A673 (cell line): ENCODE data around the gene SUSD1. TPM values are rescaled to one million over a fixed set of nuclear protein-coding genes. Genes with fewer than 3 reads are reported as not detected.

Source experiments
- BruUV-seq: library from RNA; stranded (reverse); fragments of 400-500 nt; replicated peaks from 2 replicates; lab custom pipeline; 2021; lab: Mats Ljungman, UMichigan
- CTCF ChIA-PET: fragments of 300-600 bp; sonication (Branson Sonifier 250); formaldehyde crosslinking; loops from one replicate; lab custom pipeline; 2022; ENCODE audit warnings: antibody characterized with exemption; lab: Charles Lee
- POLR2A ChIA-PET: fragments of 300-600 bp; sonication (Branson Sonifier 250); formaldehyde crosslinking; loops from one replicate; lab custom pipeline; 2022; ENCODE audit warnings: antibody characterized with exemption; ENCODE audit not compliant: low non-redundant PET; lab: Charles Lee
- DNase-seq: peaks from one replicate; pipeline ENCODE4 v3.0.0-alpha.2; 2015; ENCODE audit warnings: low spot score
- H3K27ac ChIP-seq: fragments of 200-600 bp; sonication (generic); 2 replicates; pipeline ENCODE4 v1.5.1; 2016; ENCODE audit warnings: mixed run types, low read depth, mild to moderate bottlenecking, mixed read lengths, antibody characterized with exemption, low read length; ENCODE audit not compliant: poor library complexity, severe bottlenecking
- H3K27me3 ChIP-seq: fragments of 200-600 bp; sonication (generic); replicated peaks from 2 replicates; pipeline ENCODE4 v1.6.1; 2017; ENCODE audit warnings: mixed run types, low read depth, mild to moderate bottlenecking, mixed read lengths, antibody characterized with exemption, low read length; ENCODE audit not compliant: insufficient read depth, poor library complexity
- H3K36me3 ChIP-seq: fragments of 200-600 bp; sonication (generic); 2 replicates; pipeline ENCODE4 v1.6.1; 2016; ENCODE audit warnings: mixed run types, mild to moderate bottlenecking, mixed read lengths, antibody characterized with exemption, low read length; ENCODE audit not compliant: insufficient read depth, poor library complexity, severe bottlenecking
- H3K4me1 ChIP-seq: fragments of 200-600 bp; sonication (generic); 2 replicates; pipeline ENCODE4 v1.6.1; 2017; ENCODE audit warnings: mixed run types, mild to moderate bottlenecking, mixed read lengths, antibody characterized with exemption, low read length; ENCODE audit not compliant: insufficient read depth, poor library complexity, severe bottlenecking
- H3K4me3 ChIP-seq: fragments of 200-600 bp; sonication (generic); 2 replicates; pipeline ENCODE4 v1.5.1; 2016; ENCODE audit warnings: low read depth, mixed run types, mild to moderate bottlenecking, mixed read lengths, low read length; ENCODE audit not compliant: poor library complexity, severe bottlenecking
- H3K9me3 ChIP-seq: fragments of 200-600 bp; sonication (generic); 2 replicates; pipeline ENCODE4 v1.6.1; 2016; ENCODE audit warnings: mixed run types, low read depth, mild to moderate bottlenecking, mixed read lengths, antibody characterized with exemption, low read length; ENCODE audit not compliant: poor library complexity, severe bottlenecking
- EZH2 ChIP-seq: fragments of 200-600 bp; sonication (generic); IDR thresholded peaks from 2 replicates; pipeline ENCODE4 v1.6.1; 2017; ENCODE audit warnings: borderline replicate concordance, low read depth, mild to moderate bottlenecking, mixed read lengths, antibody characterized with exemption, low read length; ENCODE audit not compliant: poor library complexity, severe bottlenecking
- intact Hi-C: fragments of 100-400 bp; cut with micrococcal nuclease; formaldehyde crosslinking; loops from one replicate; pipeline ENCODE4 v1.10.0; 2022; ENCODE audit not compliant: unreplicated experiment
- total RNA-seq: library from RNA; stranded (reverse); gene quantifications from 2 replicates; pipeline ENCODE4 v1.2.3, GENCODE V29; 2021
- TF ChIP-seq, protein P1 (sequence below): fragments of 300-800, 200-600 bp; sonication (generic); conservative IDR thresholded peaks from 2 replicates; pipeline ENCODE4 v1.5.1; 2017; ENCODE audit warnings: low read depth, mild to moderate bottlenecking, antibody characterized with exemption, low read length, moderate library complexity, mixed read lengths

The SUSD1 gene
- total RNA-seq, 1 experiment from 2014 or later, result 14.9 TPM

DNA sequence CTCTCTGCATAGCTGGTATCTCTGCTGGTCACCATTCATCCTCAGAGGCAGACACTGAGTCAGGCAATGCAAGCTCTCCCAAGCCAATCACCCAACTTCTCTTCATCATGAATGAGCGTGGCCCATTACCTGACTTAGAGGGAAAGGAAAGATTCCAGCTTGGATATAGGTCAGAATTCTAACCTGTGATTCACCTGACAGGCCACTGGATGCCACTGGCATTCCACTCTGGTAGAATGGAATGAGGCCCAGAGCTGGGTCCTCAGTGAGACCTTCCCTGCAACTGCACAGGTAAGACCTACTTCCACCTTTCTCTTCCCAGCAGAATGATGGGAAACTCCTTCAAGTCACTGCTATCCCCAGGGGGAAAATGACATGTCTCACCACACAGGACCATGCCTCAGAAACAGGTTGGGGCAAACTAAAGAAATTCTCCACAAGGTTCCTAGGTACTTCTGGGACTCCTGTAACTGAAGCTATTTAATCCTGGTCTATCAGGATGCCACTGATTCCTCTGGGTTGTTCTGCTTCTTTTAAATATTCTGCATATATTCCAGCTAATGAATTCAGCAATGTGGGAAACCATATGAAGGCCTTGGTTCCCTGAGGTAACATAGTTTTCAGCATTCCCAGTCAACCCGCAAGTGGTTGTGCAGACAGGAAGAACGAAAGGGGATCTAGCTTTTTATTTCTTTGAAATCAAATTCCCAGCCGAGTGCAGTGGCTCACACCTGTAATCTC, 62.0 kb downstream of the SUSD1 start:
- ChIA-PET CTCF (interaction anchor here (0.5 to 1.4 kb wide), 4 partner anchors 15 to 221 kb away, joined by 3 to 17 read pairs (median 8); no protein-coding TSS in a partner anchor), POLR2A (no interaction called here)
- no peaks in the 10 kb centered on the region for H3K9me3 ChIP-seq
- H3K4me3 ChIP-seq, result no peak overlapping the region
- no TSS peak for BruUV-seq
- DNase-seq, result peak; percentile 30
- intact Hi-C loops, result loop anchor here (5.0 kb wide), 1 partner anchor 219 kb away; the partner anchor contains the start of gene PTBP3
- H3K4me1 ChIP-seq, result no peaks in the 10 kb centered on the region
- H3K36me3 ChIP-seq, result no peaks in the 10 kb centered on the region
- H3K27ac ChIP-seq, result no peak overlapping the region
- H3K27me3 ChIP-seq, result no peaks in the 10 kb centered on the region
- no peak for TF ChIP-seq EZH2
- TF ChIP-seq, protein P1, sequence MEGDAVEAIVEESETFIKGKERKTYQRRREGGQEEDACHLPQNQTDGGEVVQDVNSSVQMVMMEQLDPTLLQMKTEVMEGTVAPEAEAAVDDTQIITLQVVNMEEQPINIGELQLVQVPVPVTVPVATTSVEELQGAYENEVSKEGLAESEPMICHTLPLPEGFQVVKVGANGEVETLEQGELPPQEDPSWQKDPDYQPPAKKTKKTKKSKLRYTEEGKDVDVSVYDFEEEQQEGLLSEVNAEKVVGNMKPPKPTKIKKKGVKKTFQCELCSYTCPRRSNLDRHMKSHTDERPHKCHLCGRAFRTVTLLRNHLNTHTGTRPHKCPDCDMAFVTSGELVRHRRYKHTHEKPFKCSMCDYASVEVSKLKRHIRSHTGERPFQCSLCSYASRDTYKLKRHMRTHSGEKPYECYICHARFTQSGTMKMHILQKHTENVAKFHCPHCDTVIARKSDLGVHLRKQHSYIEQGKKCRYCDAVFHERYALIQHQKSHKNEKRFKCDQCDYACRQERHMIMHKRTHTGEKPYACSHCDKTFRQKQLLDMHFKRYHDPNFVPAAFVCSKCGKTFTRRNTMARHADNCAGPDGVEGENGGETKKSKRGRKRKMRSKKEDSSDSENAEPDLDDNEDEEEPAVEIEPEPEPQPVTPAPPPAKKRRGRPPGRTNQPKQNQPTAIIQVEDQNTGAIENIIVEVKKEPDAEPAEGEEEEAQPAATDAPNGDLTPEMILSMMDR, result peak; percentile 46; the same call in 1 of the 2 replicates

DNA sequence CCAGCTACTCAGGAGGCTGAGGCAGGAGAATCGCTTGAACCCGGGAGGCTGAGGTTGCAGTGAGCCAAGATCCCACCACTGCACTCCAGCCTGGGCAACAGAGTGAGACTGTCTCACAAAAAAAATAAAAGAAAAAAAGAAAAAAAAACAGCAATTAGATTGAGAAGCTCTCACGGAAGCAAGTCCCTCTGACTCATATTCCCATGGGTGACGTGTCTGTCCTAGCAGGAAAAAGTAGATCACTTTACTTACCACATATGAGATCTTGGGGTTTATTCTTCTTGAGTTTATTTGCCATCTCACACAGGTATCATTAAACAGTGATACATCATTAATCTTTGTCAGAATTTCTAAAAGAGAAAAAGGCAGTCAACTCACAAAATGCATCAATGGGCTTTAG, 62.6 kb downstream of the SUSD1 start:
- no TSS peak for BruUV-seq
- H3K9me3 ChIP-seq, result no peaks in the 10 kb centered on the region
- no peak overlapping the region for H3K27ac ChIP-seq
- DNase-seq, result peak; percentile 82
- no peaks in the 10 kb centered on the region for H3K27me3 ChIP-seq
- H3K4me1 ChIP-seq, result no peaks in the 10 kb centered on the region
- intact Hi-C loops, result loop anchor here (5.0 kb wide), 1 partner anchor 220 kb away; the partner anchor contains the start of gene PTBP3
- H3K4me3 ChIP-seq, result no peak overlapping the region
- CTCF ChIA-PET, result interaction anchor here (0.6 to 1.4 kb wide), 2 partner anchors 15 to 18 kb away, joined by 3 to 17 read pairs; no protein-coding TSS in a partner anchor
- no peak for TF ChIP-seq EZH2
- TF ChIP-seq, protein P1, result no peak
- no peaks in the 10 kb centered on the region for H3K36me3 ChIP-seq
- POLR2A ChIA-PET, result no interaction called here

DNA sequence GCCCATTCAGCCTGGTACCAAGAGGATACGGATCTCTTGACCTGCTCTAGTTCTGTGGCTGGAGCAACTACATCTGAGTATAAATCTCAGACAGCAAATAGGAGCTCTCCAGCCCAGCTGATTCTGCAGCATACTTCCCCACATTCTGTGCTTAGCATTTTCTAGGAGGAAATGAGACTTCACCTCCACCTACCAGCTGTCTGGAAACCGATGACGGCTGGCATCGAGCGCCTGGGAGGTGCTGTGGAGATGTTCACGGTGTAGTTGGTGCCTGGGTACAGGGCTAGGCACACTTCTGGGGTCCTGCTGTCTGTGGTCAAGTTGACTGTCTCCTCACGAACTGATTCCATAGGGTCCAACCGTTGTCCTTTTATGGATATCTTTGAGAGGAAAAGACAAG, 63.6 kb downstream of the SUSD1 start:
- no peak overlapping the region for H3K27ac ChIP-seq
- intact Hi-C loops, result loop anchor here (5.0 kb wide), 1 partner anchor 221 kb away; the partner anchor contains the start of gene PTBP3
- TF ChIP-seq, protein P1, result no peak
- no peak for TF ChIP-seq EZH2
- no peak overlapping the region for H3K4me3 ChIP-seq
- no peak for DNase-seq
- no peaks in the 10 kb centered on the region for H3K27me3 ChIP-seq
- ChIA-PET CTCF (no interaction called here), POLR2A (no interaction called here)
- no peaks in the 10 kb centered on the region for H3K9me3 ChIP-seq
- H3K4me1 ChIP-seq, result no peaks in the 10 kb centered on the region
- no TSS peak for BruUV-seq
- no peaks in the 10 kb centered on the region for H3K36me3 ChIP-seq
